Right lobe of liver (tissue), 4 donors: ENCODE data around the gene WFDC9.

ENCODE experiments used
- CTCF ChIP-seq, 4 donors: fragments of 200-600 bp in 3 of 4; fragments of 450-650 bp in 1 of 4; IDR thresholded peaks; one replicate each; pipeline versions ENCODE4 v1.5.1 to v1.8.0; 2016 to 2022; ENCODE audit warnings: antibody characterized with exemption in 4 of 4, mild to moderate bottlenecking in 2 of 4
- POLR2A ChIP-seq: fragments of 450-650 bp; IDR thresholded peaks from one replicate; pipeline ENCODE4 v1.6.1; 2017; ENCODE audit warnings: antibody characterized with exemption, mild to moderate bottlenecking
- donor health status: DM: no; HTN: no; CAD: no.
- donor health status: DM: no; HTN: no; CAD: no.
- donor health status: DM: no; HTN: yes; CAD: no.

DNA sequence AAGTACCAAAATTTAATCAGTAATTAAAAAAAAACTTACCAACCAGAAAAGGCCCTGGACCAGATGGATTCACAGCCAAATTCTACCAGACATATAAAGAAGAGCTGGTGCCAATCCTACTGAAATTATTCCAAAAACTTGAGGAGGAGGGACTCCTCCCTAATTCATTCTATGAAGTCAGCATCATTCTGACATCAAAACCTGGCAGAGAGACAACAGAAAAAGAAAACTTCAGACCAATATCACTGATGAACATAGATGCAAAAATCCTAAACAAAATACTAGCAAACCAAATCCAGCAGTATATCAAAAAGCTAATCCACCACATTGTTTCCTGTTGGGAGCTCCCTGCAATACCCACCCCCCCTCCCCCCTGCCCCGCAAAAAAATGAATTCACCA is 39.1 kb upstream of the WFDC9 start, which contains the start of gene WFDC11:
- no peak for TF ChIP-seq POLR2A
- TF ChIP-seq CTCF (IDR thresholded peaks at IDR 0.05), result no peak
